Neutrophil (primary cell): Measurements from ENCODE around the gene AGAP1.

ENCODE experiments used
- H3K27ac ChIP-seq: fragments of 200-600 bp; sonication (generic); 2 replicates; pipeline ENCODE4 v1.5.1; 2016; ENCODE audit warnings: mild to moderate bottlenecking, moderate library complexity
- H3K27me3 ChIP-seq: fragments of 200-600 bp; sonication (generic); 2 replicates; pipeline ENCODE4 v1.6.0; 2016; ENCODE audit warnings: mild to moderate bottlenecking
- H3K36me3 ChIP-seq: fragments of 200-600 bp; sonication (generic); 2 replicates; pipeline ENCODE4 v1.5.1; 2017
- H3K4me1 ChIP-seq, 2 experiments: fragments of 200-600 bp in 1 of 2; sonication (generic) in 1 of 2; 1 replicate in 1 of 2; 2 replicates in 1 of 2; pipeline versions ENCODE4 v1.5.1 to v1.6.1; 2013 to 2016; ENCODE audit warnings: low read depth in 1 of 2, low read length in 1 of 2, mild to moderate bottlenecking in 1 of 2, moderate library complexity in 1 of 2; ENCODE audit not compliant: control insufficient read depth in 1 of 2, insufficient read depth in 1 of 2
- H3K4me3 ChIP-seq, 2 experiments: fragments of 200-600 bp in 1 of 2; sonication (generic) in 1 of 2; 1 replicate in 1 of 2; 2 replicates in 1 of 2; pipeline ENCODE4 v1.5.1; 2013 to 2016; ENCODE audit warnings: low read depth in 1 of 2, low read length in 1 of 2, mild to moderate bottlenecking in 1 of 2, moderate library complexity in 1 of 2
- H3K9me3 ChIP-seq: fragments of 200-600 bp; sonication (generic); 2 replicates; pipeline ENCODE4 v1.5.1; 2016
- TF ChIP-seq, protein P1 (sequence below): fragments of 200-600 bp; sonication (generic); IDR thresholded peaks from 2 replicates; pipeline ENCODE4 v1.5.1; 2016; ENCODE audit warnings: antibody characterized with exemption

The AGAP1 gene

DNA sequence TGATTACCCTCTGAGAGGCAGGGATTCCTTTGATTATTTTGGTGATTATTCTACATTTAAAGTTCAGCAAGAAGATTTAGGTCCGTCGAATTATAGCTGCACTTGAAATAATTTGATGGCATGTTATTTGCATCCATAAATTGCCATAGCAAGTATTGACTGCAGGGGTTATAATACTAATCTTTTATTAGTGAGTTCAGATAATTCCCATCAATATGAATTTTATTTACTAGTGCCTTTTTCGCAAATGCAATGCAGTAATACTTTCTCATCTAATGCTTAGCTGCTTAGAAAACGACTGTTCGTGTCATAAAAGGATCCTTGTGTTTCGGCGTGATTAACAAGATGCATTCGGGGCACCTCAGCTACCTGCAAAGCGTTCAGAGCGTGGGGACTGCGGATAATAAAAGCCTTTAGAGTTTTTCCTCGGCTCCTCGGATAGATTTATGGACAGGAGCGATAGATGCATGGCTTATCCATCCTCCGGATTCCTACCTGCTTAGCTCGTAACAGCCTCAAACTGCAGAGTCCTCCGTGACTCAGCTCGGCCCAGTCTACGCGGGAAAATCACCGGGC lies 676.8 kb downstream of the AGAP1 start:
- peaks cover 100% of the 10 kb centered on the region for H3K27me3 ChIP-seq
- TF ChIP-seq, protein P1, sequence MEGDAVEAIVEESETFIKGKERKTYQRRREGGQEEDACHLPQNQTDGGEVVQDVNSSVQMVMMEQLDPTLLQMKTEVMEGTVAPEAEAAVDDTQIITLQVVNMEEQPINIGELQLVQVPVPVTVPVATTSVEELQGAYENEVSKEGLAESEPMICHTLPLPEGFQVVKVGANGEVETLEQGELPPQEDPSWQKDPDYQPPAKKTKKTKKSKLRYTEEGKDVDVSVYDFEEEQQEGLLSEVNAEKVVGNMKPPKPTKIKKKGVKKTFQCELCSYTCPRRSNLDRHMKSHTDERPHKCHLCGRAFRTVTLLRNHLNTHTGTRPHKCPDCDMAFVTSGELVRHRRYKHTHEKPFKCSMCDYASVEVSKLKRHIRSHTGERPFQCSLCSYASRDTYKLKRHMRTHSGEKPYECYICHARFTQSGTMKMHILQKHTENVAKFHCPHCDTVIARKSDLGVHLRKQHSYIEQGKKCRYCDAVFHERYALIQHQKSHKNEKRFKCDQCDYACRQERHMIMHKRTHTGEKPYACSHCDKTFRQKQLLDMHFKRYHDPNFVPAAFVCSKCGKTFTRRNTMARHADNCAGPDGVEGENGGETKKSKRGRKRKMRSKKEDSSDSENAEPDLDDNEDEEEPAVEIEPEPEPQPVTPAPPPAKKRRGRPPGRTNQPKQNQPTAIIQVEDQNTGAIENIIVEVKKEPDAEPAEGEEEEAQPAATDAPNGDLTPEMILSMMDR = no peak
- H3K4me3 ChIP-seq = no peak overlapping the region
- no peaks in the 10 kb centered on the region for H3K9me3 ChIP-seq
- peaks cover 0 to 6% of the 10 kb centered on the region in 2 experiments for H3K4me1 ChIP-seq
- H3K27ac ChIP-seq = no peak overlapping the region
- no peaks in the 10 kb centered on the region for H3K36me3 ChIP-seq

DNA sequence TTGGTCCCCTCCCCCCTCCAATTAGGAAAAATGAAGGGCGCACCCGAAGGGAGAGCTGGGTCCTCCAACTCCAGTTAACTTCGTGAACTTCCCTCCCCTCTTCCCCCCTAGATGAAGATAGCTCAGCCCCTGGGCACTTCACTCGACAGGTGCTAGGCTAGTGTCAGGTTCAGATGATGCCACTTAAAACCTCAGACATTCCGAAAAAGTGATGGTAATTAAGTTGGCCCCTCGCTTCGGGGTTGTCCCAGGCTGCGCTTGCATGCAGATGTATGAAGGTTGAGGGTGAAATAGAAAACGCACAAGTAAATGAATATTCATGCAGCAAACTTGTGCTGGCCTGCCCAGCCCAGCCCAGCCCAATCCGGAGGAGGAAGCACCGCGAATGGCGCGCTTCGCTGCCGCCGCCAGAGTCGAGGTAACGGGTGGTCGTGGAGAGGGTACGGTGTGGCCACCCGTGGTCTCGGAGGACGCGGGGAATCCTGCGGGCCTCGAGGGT lies 677.4 kb downstream of the AGAP1 start:
- TF ChIP-seq, protein P1 = no peak
- H3K36me3 ChIP-seq = no peaks in the 10 kb centered on the region
- no peak overlapping the region for H3K27ac ChIP-seq
- H3K4me1 ChIP-seq = peaks cover 0 to 6% of the 10 kb centered on the region in 2 experiments
- peaks cover 100% of the 10 kb centered on the region for H3K27me3 ChIP-seq
- H3K4me3 ChIP-seq = no peak overlapping the region
- no peaks in the 10 kb centered on the region for H3K9me3 ChIP-seq

DNA sequence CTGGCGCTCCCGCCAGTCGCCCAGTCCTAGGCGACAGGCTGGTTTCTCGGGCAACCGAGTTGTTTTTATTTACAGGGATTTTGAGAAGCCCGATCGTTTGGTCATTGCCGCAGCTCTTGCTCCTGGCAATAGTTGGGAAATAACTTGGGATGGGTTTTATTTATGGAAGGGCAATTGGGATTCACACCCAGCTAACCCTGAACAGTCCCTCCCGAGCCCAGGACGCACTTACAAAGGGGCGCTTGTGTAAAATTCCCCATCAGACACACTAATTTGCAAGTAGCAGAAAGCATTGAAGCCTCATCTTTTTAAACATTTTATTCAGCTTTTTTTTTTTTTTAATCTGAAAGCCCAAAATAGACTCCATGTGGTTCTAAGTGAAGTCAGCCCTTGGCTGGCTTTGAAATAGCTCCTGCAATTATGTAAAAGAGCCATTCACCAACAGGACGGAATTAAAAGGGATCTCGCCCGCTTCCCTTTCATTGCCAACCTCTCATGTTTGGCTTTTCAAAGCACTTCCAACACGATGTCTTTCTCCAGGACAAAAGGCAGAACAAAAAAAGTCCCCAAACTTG lies 677.9 kb downstream of the AGAP1 start:
- H3K27ac ChIP-seq = no peak overlapping the region
- TF ChIP-seq, protein P1 = no peak
- H3K36me3 ChIP-seq = no peaks in the 10 kb centered on the region
- H3K27me3 ChIP-seq = peaks cover 100% of the 10 kb centered on the region
- H3K4me1 ChIP-seq = peaks cover 0 to 6% of the 10 kb centered on the region in 2 experiments
- no peak overlapping the region for H3K4me3 ChIP-seq
- no peaks in the 10 kb centered on the region for H3K9me3 ChIP-seq

DNA sequence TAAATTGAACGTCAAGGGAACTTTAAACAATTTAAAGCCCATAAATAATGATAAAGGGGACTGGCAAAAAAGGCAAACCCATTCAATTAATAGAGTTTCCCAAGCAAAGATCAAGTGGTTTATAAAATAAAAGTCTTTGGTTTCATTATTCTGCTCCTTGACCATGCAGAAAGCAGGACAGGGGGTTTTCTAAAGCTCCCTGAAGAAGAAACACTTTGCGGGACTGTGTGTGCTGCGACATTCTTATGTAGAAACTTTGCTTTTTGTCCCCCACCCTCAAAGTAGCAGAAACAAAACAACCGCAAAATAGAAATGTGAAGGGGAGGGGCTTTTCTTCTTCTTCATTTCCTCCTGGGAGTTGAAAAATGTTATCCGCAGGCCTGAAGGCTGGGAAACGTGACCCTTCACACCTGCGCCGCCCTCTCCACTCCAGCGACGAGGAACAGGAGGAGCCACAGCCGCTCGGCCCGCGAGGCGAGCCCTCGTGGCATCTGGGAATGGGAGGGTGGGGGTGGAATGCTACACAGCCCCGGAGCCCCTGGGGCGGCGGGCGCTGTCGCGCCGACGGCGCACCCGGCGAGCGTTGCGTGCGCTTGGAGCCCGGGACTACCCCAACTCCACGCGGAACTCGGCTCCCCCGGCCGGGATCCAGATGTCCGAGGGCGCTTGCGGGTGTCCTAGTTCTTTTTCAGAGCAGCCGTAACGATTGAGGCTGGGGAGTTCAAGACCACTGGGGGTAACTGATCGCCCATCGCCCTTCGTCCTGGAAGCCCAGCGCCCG lies 678.6 kb downstream of the AGAP1 start:
- Histone ChIP-seq H3K4me1 (peaks cover 0 to 6% of the 10 kb centered on the region in 2 experiments), H3K9me3 (no peaks in the 10 kb centered on the region), H3K27ac (no peak overlapping the region), H3K36me3 (no peaks in the 10 kb centered on the region), H3K4me3 (no peak overlapping the region), H3K27me3 (peaks cover 100% of the 10 kb centered on the region)
- TF ChIP-seq, protein P1 = no peak

DNA sequence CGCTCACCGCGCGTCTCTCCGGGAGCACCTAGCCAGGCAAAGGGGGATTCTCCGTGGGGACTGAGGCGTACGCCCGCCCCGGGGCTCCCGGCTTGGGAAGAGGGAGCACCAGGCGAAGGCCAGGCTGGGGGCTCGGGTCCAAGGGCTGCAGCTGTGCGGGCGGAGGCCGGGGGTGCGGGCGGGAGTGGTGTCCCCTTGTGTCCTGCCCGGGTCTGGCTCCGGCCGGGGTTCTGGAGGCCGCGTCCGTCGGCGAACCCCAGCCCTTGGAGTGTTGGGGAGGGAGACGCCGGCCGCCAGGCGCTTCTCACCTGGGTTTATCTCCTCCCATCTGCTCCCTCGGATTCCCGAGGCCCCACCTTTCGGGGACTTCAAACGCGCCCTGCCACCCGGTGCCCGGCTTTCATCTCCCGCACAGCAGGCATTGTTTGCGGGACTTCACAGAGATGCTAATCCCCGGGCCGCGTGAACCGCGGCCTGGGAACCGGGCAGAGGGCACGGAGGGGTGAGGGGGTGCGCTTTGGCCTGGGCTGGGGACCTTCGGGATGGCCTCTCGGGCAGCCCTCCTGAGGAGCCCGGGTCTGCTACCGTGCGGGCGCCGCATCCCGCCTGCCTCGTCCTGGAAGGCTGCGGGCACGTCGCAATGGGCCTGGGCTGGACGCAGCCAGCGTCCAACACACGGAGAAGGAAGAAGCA lies 679.3 kb downstream of the AGAP1 start:
- Histone ChIP-seq H3K27ac (no peak overlapping the region), H3K9me3 (no peaks in the 10 kb centered on the region), H3K4me3 (no peak overlapping the region), H3K4me1 (peaks cover 0 to 4% of the 10 kb centered on the region in 2 experiments), H3K27me3 (peaks cover 100% of the 10 kb centered on the region), H3K36me3 (no peaks in the 10 kb centered on the region)
- TF ChIP-seq, protein P1 = no peak
